ENCODE data around the gene TCTN3. TPM values are rescaled to one million over a fixed set of nuclear protein-coding genes. Genes with fewer than 3 reads are reported as not detected.

TCTN3 gene
- total RNA-seq, 4 donors from 2014 or later, result 17.6 to 28.6 (median 21.2) TPM

DNA sequence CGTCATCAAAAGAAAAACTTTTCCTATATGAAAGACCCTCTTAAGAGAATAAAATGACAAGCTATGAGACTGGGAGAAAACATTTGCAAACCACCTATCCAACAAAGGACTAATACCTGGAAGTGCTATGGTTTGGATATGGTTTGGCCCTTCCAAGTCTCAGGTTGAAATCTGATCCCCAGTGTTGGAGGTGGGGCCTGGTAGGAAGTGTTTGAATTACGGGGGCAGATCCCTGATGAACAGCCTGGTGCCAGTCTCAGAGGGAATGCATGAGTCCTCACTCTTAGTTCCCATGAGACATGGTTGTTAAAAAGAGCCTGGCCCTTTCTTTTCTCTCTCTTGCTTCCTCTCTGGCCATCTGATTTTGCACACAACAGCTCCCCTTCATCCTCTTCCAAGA is 43.5 kb downstream of the TCTN3 start:
- no peak overlapping the region for H3K27ac ChIP-seq
- no peak for TF ChIP-seq POLR2A (IDR thresholded peaks at IDR 0.05)
- TF ChIP-seq, protein P1, sequence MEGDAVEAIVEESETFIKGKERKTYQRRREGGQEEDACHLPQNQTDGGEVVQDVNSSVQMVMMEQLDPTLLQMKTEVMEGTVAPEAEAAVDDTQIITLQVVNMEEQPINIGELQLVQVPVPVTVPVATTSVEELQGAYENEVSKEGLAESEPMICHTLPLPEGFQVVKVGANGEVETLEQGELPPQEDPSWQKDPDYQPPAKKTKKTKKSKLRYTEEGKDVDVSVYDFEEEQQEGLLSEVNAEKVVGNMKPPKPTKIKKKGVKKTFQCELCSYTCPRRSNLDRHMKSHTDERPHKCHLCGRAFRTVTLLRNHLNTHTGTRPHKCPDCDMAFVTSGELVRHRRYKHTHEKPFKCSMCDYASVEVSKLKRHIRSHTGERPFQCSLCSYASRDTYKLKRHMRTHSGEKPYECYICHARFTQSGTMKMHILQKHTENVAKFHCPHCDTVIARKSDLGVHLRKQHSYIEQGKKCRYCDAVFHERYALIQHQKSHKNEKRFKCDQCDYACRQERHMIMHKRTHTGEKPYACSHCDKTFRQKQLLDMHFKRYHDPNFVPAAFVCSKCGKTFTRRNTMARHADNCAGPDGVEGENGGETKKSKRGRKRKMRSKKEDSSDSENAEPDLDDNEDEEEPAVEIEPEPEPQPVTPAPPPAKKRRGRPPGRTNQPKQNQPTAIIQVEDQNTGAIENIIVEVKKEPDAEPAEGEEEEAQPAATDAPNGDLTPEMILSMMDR (IDR thresholded peaks at IDR 0.05), result no peak
- no peak for TF ChIP-seq POLR2AphosphoS5 (IDR thresholded peaks at IDR 0.05)
- H3K9me3 ChIP-seq, result no peaks in the 10 kb centered on the region
- H3K27me3 ChIP-seq, result no peaks in the 10 kb centered on the region
- 75 to 78% methylated on average over 1 to 2 of the region's 2 CpGs for WGBS, 2 donors (ENCODE audit: low coverage in 1 of 2)
- ATAC-seq, result no peak
- H3K36me3 ChIP-seq, result peaks cover 0 to 58% of the 10 kb centered on the region in 2 donors
- H3K4me1 ChIP-seq, result peaks cover 0 to 9% (median under 1%) of the 10 kb centered on the region in 3 donors
- no peak overlapping the region for H3K4me3 ChIP-seq

DNA sequence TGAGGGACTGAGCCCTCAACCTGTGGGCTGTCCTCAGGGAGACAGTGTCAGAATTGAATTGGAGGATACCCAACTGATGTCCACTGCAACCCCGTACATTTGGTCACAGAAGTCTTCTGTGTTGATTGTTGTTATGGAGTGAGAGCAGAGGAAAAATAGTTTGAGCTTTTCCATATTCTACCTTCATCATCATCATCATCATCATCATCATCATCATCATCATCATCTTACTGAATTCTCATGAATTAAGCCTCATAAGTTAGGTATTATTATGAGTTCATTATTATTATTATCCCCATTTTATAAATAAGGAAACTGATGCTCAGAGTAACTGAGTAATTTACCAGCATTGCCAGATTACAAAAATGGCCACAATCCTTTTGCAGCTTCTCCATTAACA is 45.6 kb downstream of the TCTN3 start:
- no peaks in the 10 kb centered on the region for H3K9me3 ChIP-seq
- H3K27me3 ChIP-seq, result no peaks in the 10 kb centered on the region
- 100% methylated on average over 1 of the region's 1 CpG for WGBS, 2 donors (ENCODE audit: low coverage in 1 of 2)
- TF ChIP-seq POLR2A (IDR thresholded peaks at IDR 0.05), result no peak
- TF ChIP-seq POLR2AphosphoS5 (IDR thresholded peaks at IDR 0.05), result no peak
- TF ChIP-seq, protein P1 (IDR thresholded peaks at IDR 0.05), result no peak
- no peak for TF ChIP-seq EP300 (IDR thresholded peaks at IDR 0.05)
- H3K4me1 ChIP-seq, result no peaks in the 10 kb centered on the region
- no peak for ATAC-seq
- no peak overlapping the region for H3K27ac ChIP-seq
- peaks cover 0 to 63% of the 10 kb centered on the region in 2 donors for H3K36me3 ChIP-seq
- H3K4me3 ChIP-seq, result no peak overlapping the region

DNA sequence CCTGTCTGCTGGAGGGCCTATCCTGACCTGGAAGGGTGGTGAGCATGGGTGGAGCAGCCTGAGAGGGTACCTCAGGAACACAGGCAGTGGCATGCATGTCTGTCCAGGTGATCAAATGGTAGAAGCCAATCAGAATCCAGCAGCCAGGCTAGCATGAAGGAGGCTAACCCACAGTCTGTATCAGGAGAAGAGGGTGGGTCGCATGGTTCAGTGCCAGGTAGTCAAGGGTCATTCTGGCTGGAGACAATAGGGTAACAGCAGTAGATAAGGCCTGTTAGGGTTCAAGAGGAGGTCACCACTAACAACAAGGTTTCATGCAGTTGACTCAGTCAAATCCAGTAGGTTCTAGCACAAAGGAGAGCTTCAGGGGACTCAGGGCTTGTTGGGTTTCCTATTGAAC is 47.6 kb downstream of the TCTN3 start:
- H3K9me3 ChIP-seq, result no peaks in the 10 kb centered on the region
- 88% methylated on average over 1 of the region's 1 CpG; no CpG with 5 or more reads in 1 of the 2 donors for WGBS, 2 donors (ENCODE audit: low coverage in 1 of 2)
- H3K4me1 ChIP-seq, result no peaks in the 10 kb centered on the region
- H3K27ac ChIP-seq, result no peak overlapping the region
- no peak for TF ChIP-seq POLR2A (IDR thresholded peaks at IDR 0.05)
- TF ChIP-seq, protein P1 (IDR thresholded peaks at IDR 0.05), result no peak
- TF ChIP-seq POLR2AphosphoS5 (IDR thresholded peaks at IDR 0.05), result no peak
- TF ChIP-seq EP300 (IDR thresholded peaks at IDR 0.05), result no peak
- H3K27me3 ChIP-seq, result no peaks in the 10 kb centered on the region
- no peak overlapping the region for H3K4me3 ChIP-seq
- no peak for ATAC-seq
- peaks cover 0 to 63% of the 10 kb centered on the region in 2 donors for H3K36me3 ChIP-seq

DNA sequence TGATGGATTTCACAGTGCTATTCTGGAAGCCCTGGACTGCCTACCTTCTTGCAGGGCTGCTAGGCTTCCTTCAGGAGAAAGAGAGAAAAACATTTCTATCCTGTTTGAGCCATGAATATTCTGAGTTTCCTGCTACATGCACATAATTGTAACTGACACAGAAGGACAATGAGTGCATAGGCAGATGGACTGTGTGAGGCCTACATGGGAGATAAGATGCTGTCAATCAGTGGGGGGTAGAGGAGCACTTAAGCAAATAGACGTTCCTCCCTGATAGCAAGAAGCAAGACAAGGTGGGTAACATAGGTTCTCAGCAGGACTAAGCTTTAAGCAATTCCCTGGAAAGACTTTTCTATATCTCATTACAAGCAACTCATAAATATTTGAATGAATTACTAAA is 48.8 kb downstream of the TCTN3 start:
- H3K4me3 ChIP-seq, result no peak overlapping the region
- peaks cover 0 to 65% of the 10 kb centered on the region in 2 donors for H3K36me3 ChIP-seq
- ATAC-seq, result no peak
- no peaks in the 10 kb centered on the region for H3K27me3 ChIP-seq
- no peak overlapping the region for H3K27ac ChIP-seq
- H3K4me1 ChIP-seq, result no peaks in the 10 kb centered on the region
- H3K9me3 ChIP-seq, result no peaks in the 10 kb centered on the region
- TF ChIP-seq, protein P1 (IDR thresholded peaks at IDR 0.05), result no peak
- no peak for TF ChIP-seq EP300 (IDR thresholded peaks at IDR 0.05)
- no peak for TF ChIP-seq POLR2AphosphoS5 (IDR thresholded peaks at IDR 0.05)
- TF ChIP-seq POLR2A (IDR thresholded peaks at IDR 0.05), result no peak
- WGBS, 2 donors (ENCODE audit: low coverage in 1 of 2), result 33 to 44% methylated on average over 1 of the region's 1 CpG

DNA sequence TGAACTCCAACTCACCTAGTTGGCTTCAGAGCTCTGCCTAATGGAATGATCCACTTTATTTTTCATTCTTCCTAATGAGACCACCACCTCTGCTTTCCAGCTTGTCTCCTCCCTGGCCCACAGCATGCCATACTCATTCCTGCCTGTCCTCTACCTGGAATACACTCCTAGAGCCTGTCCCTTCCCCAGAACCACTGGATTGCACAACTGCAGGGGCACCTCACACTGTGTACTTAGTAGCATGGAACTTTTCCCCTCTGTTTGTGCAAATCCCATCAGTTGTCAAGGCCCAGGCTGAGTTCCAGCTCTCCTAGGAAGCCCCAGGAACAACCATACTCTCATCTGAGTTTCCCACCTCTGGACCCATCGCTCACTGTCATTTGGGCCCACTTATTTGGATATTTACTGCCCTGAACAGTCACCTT is 52.8 kb downstream of the TCTN3 start:
- no peak overlapping the region for H3K4me3 ChIP-seq
- no peaks in the 10 kb centered on the region for H3K4me1 ChIP-seq
- TF ChIP-seq POLR2A (IDR thresholded peaks at IDR 0.05), result no peak
- no peak for TF ChIP-seq EP300 (IDR thresholded peaks at IDR 0.05)
- TF ChIP-seq POLR2AphosphoS5 (IDR thresholded peaks at IDR 0.05), result no peak
- WGBS, 2 donors (ENCODE audit: low coverage in 1 of 2), result 100% methylated on average over 1 of the region's 1 CpG
- ATAC-seq, result no peak
- H3K27ac ChIP-seq, result no peak overlapping the region
- no peaks in the 10 kb centered on the region for H3K9me3 ChIP-seq
- peaks cover 0 to 85% of the 10 kb centered on the region in 2 donors for H3K36me3 ChIP-seq
- no peaks in the 10 kb centered on the region for H3K27me3 ChIP-seq

Measured in gastroesophageal sphincter (tissue), 4 donors.